SK-N-SH (cell line): ENCODE measurements around the gene GNAL. TPM values are rescaled to one million over a fixed set of nuclear protein-coding genes. Genes with fewer than 3 reads are reported as not detected.

Experiments
- CTCF ChIA-PET: fragments of 300-600, 350-600 bp; formaldehyde crosslinking; extraction: SDS; loops from one replicate; lab custom pipeline; 2021; lab: Yijun Ruan, JAX
- POLR2A ChIA-PET: fragments of 350-600 bp; sonication (Branson Sonifier 250); formaldehyde crosslinking; extraction: SDS; loops from one replicate; lab custom pipeline; 2020; ENCODE audit warnings: antibody characterized with exemption, inconsistent platforms; lab: Yijun Ruan, JAX
- DNase-seq: peaks from one replicate; pipeline ENCODE4 v3.0.0; 2012
- H2AFZ ChIP-seq: fragments of 200-600 bp; sonication (generic); 2 replicates; pipeline ENCODE4 v1.8.1; 2016; ENCODE audit warnings: antibody characterized with exemption, mild to moderate bottlenecking, low read depth
- H3F3A ChIP-seq: fragments of 200-600 bp; sonication (generic); replicated peaks from 2 replicates; pipeline ENCODE3; 2016; ENCODE audit warnings: antibody characterized with exemption, mild to moderate bottlenecking; ENCODE audit not compliant: insufficient read depth
- H3K27ac ChIP-seq, 2 experiments: fragments of 200-500 bp in 1 of 2; fragments of 200-600 bp in 1 of 2; sonication (Bioruptor generic) in 1 of 2; sonication (generic), shearing (Covaris generic) in 1 of 2; 2 replicates each; pipeline versions ENCODE4 v1.5.1 to v1.6.1; 2014 to 2016; ENCODE audit warnings: low read depth in 2 of 2, inconsistent platforms in 1 of 2, low read length in 1 of 2, mild to moderate bottlenecking in 1 of 2, mixed read lengths in 1 of 2
- H3K27me3 ChIP-seq: fragments of 200-600 bp; sonication (generic), shearing (Covaris generic); 2 replicates; pipeline ENCODE4 v1.6.1; 2016; ENCODE audit warnings: mixed run types; ENCODE audit not compliant: insufficient read depth
- H3K36me3 ChIP-seq, 2 experiments: fragments of 200-500 bp in 1 of 2; fragments of 200-600 bp in 1 of 2; sonication (Bioruptor generic) in 1 of 2; sonication (generic) in 1 of 2; replicated peaks in 1 of 2; 2 replicates each; pipeline versions ENCODE3 to v1.5.1; 2014 to 2016; ENCODE audit warnings: low read length in 1 of 2, mild to moderate bottlenecking in 1 of 2; ENCODE audit not compliant: insufficient read depth in 2 of 2, control insufficient read depth in 1 of 2
- H3K4me1 ChIP-seq, 2 experiments: fragments of 200-500 bp in 1 of 2; fragments of 200-600 bp in 1 of 2; sonication (Bioruptor generic) in 1 of 2; sonication (generic), shearing (Covaris generic) in 1 of 2; 2 replicates each; pipeline versions ENCODE4 v1.5.1 to v1.6.1; 2014 to 2016; ENCODE audit warnings: low read depth in 1 of 2, low read length in 1 of 2, mixed run types in 1 of 2; ENCODE audit not compliant: insufficient read depth in 2 of 2, control insufficient read depth in 1 of 2
- H3K4me2 ChIP-seq: fragments of 200-600 bp; sonication (generic), shearing (Covaris generic); 2 replicates; pipeline ENCODE4 v1.6.1; 2017; ENCODE audit warnings: mixed run types
- H3K4me3 ChIP-seq, 2 experiments: fragments of 200-500 bp in 1 of 2; fragments of 200-600 bp in 1 of 2; sonication (Bioruptor generic) in 1 of 2; sonication (generic), shearing (Covaris generic) in 1 of 2; 2 replicates each; pipeline versions ENCODE4 v1.5.1 to v1.8.1; 2014 to 2016; ENCODE audit warnings: low read depth in 2 of 2, inconsistent platforms in 1 of 2, low read length in 1 of 2, mild to moderate bottlenecking in 1 of 2, mixed read lengths in 1 of 2, moderate library complexity in 1 of 2
- H3K79me2 ChIP-seq: fragments of 200-600 bp; sonication (generic); 2 replicates; pipeline ENCODE4 v1.8.1; 2017; ENCODE audit warnings: mild to moderate bottlenecking; ENCODE audit not compliant: insufficient read depth
- H3K9ac ChIP-seq: fragments of 200-600 bp; sonication (generic); 2 replicates; pipeline ENCODE4 v1.6.1; 2017; ENCODE audit warnings: mixed run types
- H3K9me2 ChIP-seq: fragments of 200-600 bp; sonication (generic); 2 replicates; pipeline ENCODE4 v1.6.1; 2017; ENCODE audit warnings: mixed run types
- H3K9me3 ChIP-seq: fragments of 200-600 bp; sonication (generic); 2 replicates; pipeline ENCODE4 v1.6.1; 2017; ENCODE audit warnings: mixed run types, mild to moderate bottlenecking, moderate library complexity
- H4K20me1 ChIP-seq: fragments of 200-600 bp; sonication (generic); 2 replicates; pipeline ENCODE4 v1.6.1; 2017; ENCODE audit warnings: mild to moderate bottlenecking, mixed run types; ENCODE audit not compliant: insufficient read depth
- ELF1 ChIP-seq: IDR thresholded peaks from 2 replicates; pipeline ENCODE4 v1.4.0; 2012
- EZH2phosphoT487 ChIP-seq: fragments of 200-600 bp; sonication (generic); IDR thresholded peaks from 2 replicates; pipeline ENCODE4 v1.6.1; 2017; ENCODE audit warnings: low read depth, mixed run types, mild to moderate bottlenecking, antibody characterized with exemption, moderate library complexity, borderline replicate concordance
- GATA2 ChIP-seq: sonication (generic); formaldehyde crosslinking; IDR thresholded peaks from 2 replicates; pipeline ENCODE4 v1.5.0; 2020; ENCODE audit warnings: mild to moderate bottlenecking, missing genetic modification reagents
- MEF2A ChIP-seq: IDR thresholded peaks from 2 replicates; pipeline ENCODE4 v1.4.0; 2012; ENCODE audit warnings: low read depth, borderline replicate concordance
- MXI1 ChIP-seq: IDR thresholded peaks from 2 replicates; pipeline ENCODE4 v1.6.1; 2012; ENCODE audit warnings: mild to moderate bottlenecking, low read depth, low read length, improper control_type of control experiment
- NFIC ChIP-seq: IDR thresholded peaks from 2 replicates; pipeline ENCODE4 v1.4.0; 2012; ENCODE audit warnings: borderline replicate concordance
- PBX3 ChIP-seq: IDR thresholded peaks from 2 replicates; pipeline ENCODE4; 2012
- RCOR1 ChIP-seq: fragments of 150-350 bp; IDR thresholded peaks from 2 replicates; pipeline ENCODE4 v1.6.1; 2017; ENCODE audit warnings: antibody characterized with exemption, low read length
- USF1 ChIP-seq: IDR thresholded peaks from 2 replicates; pipeline ENCODE4 v1.4.0; 2012; ENCODE audit warnings: low read depth, borderline replicate concordance
- USF2 ChIP-seq: fragments of 150-350 bp; IDR thresholded peaks from 2 replicates; pipeline ENCODE4 v1.6.1; 2017; ENCODE audit warnings: antibody characterized with exemption, low read length, low read depth, borderline replicate concordance
- ZBTB33 ChIP-seq: IDR thresholded peaks from 2 replicates; pipeline ENCODE4 v1.4.0; 2012; ENCODE audit warnings: low read depth, borderline replicate concordance
- WGBS: methylation state at CpG from one replicate; pipeline ENCODE4 v1.1.6; 2017; ENCODE audit warnings: low lambda C conversion rate; 5-methylcytosine and 5-hydroxymethylcytosine counted together
- polyA plus RNA-seq, 3 experiments: library from polyadenylated mRNA; depleted of rRNA; stranded (reverse); fragments of >200 nt; gene quantifications; 2 replicates each; pipeline ENCODE4 v1.2.3, GENCODE V29; 2012

The GNAL gene
- polyA plus RNA-seq, 1 of the 3 experiments (the other 2 are of a cell fraction), result 0.13 TPM

GRCh38 chr18:11800566-11801334 lies 111.7 kb downstream of the GNAL start:
- WGBS, result 12% methylated on average over 5 of the region's 5 CpGs

More at GRCh38 chr18:11800566-11801334, 111.7 kb downstream of the GNAL start:
- POLR2A ChIA-PET, result no interaction called here
- H3K9me3 ChIP-seq, result no peaks in the 10 kb centered on the region
- peaks cover 40% of the 10 kb centered on the region; the same call in 1 of the 2 replicates for H3K27me3 ChIP-seq
- H3K4me1 ChIP-seq, result no peaks in the 10 kb centered on the region
- no peak for DNase-seq
- TF ChIP-seq USF2 (no peak), NFIC (no peak), RCOR1 (no peak), PBX3 (no peak), EZH2phosphoT487 (no peak), ELF1 (no peak), ZBTB33 (no peak), GATA2 (no peak), MXI1 (no peak), USF1 (no peak), MEF2A (no peak)
- TF ChIP-seq, all 33 proteins: peak for 0
- Histone ChIP-seq H3F3A (no peaks in the 10 kb centered on the region), H3K4me2 (no peak overlapping the region), H3K9me2 (no peaks in the 10 kb centered on the region), H3K4me3 (no peak overlapping the region), H3K79me2 (no peaks in the 10 kb centered on the region), H3K36me3 (no peaks in the 10 kb centered on the region), H3K27ac (no peak overlapping the region), H4K20me1 (no peaks in the 10 kb centered on the region), H2AFZ (no peak overlapping the region), H3K9ac (no peak overlapping the region)
- CTCF ChIA-PET, result no interaction called here
